GM19240 (cell line): ENCODE results near the gene GRB10.
A peak's percentile ranks its signal among the peaks of the same experiment; 100 is the strongest.

Source experiments
- DNase-seq: peaks from one replicate; pipeline ENCODE4 v3.0.0; 2011; ENCODE audit warnings: low spot score; ENCODE audit not compliant: insufficient read length

Gene GRB10

DNA sequence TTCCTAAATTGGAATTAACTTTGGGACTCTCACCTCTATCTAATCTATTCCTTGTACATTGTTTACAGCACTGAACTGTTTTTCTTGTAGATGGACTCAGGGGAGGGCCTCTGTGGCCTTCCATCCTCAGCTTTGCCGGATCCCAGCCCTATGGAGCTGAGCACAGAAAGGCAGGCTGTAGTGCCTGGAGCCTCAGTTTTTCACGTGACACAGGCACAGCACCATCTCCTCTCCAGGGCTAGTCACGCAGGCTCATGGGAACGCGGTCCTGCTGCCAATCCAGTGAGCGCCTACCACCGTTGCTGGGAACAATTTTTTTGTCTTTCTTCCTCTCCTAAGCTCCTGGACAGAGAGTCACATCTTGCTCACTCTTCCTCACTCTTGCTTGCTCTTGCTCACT, 141.9 kb downstream of the GRB10 start:
- DNase-seq, result no peak

DNA sequence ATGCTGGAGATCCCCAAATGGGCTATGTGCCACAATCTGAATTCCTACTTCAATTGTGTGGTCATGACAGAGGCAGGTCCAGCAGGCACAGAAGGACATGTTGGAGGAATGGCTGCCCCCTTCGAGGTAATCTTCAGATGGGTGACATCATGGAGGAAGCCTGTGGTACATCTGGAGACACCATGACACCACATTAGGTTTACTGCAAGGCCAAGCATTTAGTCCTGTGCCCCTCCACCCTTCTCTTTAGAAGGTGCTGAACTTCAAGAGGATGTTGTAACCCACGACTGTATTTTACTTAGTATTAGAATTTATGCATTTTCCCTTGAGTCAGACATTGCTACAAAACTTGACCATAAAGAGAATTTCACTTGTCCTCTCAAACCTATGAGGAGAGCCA, 142.4 kb downstream of the GRB10 start:
- no peak for DNase-seq

DNA sequence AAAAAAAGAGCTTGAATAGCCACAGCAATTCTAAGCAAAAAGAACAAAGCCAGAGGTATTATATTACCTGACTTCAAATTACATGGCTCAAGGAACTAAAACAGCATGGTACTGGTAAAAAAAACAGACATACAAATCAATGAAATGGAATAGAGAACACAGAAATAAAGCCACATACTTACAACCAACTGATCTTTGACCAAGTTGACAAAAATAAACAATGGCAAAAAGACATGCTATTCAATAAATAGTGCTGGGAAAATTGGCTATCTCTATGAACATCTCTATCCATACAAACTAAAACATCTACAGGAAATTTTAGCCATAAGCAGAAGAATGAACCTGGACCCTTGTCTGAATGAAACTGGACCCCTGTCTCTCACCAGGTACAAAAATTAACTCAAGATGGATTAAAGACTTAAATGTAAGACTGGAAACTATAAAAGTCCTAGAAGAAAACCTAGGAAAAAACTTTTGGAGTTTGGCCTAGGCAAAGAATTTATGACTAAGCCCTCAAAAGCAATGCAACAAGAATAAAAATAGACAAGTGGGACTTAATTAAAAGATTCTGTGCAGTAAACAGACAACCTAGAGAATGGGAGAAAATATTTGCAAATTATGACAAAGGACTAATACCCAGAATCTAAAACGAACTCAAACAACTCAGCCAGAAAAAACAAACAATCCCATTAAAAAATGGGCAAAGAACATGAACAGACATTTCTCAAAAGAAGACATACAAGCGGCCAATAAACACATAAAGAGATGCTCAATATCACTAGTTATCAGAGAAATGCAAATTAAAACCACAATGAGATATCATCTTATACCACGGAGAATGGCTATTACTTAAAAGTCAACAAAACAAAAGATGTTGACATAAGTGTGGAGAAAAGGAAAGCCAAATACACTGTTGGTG, 144.7 kb downstream of the GRB10 start:
- no peak for DNase-seq

DNA sequence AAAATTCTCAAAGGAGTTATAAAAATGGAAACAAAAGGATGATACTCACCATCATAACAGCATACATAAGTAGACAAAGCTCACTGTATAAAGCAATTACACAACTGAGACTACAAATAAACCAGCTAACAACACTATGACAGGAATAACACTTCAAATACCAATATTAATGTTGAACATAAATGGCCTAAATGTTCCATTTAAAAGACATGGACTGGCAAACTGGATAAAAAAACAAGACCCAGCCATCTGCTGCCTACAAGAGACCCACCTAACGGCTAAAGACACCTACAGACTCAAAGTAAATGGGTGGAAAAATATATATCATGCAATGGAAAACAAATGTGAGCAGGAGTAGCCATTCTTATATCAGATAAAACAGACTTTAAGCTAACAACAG, 148.3 kb downstream of the GRB10 start:
- no peak for DNase-seq

DNA sequence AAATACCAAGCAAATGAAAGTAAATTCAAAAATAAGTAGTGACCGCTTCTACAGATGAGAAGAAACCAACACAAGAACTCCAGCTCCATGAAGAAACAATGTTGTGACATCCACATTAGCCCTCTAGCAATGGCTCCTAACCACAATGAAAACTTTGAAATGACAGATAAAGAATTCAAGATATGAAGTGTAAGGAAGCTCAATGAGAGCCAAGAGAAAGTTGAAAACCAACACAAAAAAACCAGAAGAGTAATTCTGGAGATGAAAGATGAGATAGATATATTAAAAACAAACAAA, 149.3 kb downstream of the GRB10 start:
- no peak for DNase-seq

DNA sequence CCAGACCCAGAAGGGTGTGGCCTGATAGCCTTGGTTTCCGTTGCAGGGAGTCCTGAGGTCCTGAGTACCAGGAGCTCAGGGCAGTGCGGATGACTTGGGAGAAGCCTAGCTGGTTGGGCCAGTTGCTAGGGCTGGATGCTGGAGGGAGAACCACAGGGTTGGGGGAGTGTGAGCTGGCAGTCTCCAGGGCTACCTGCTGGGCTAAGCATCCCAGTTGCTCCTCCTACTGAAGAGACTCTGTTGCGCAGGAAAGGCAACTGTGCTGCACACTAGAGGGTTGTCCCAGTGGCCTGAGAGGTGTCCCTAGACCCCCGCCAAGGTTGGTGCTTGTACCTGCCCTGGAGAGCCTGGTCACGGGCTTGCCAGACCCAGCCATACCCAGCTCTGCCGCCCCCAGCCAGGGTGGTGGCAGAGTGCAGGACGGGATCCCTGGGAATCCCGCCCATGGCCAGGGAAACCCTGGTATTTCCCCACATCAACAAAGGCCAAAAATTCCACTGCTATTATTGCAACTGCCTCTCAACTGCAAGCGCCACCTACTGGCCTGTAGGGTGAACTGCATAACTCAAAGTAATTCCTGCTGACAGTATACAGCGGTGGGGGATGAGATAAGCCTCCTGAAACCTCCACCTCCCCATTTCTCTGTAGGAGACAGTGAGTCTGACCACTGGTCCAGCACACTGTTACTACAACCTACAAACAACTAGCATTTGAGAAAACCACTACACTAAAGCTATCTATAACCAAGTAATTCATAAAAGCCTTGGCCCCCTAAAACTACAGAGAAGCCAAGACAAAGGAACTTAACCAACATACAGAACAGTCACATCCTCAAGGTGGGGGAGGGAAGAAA, 149.9 kb downstream of the GRB10 start:
- DNase-seq, result peak; percentile 33

DNA sequence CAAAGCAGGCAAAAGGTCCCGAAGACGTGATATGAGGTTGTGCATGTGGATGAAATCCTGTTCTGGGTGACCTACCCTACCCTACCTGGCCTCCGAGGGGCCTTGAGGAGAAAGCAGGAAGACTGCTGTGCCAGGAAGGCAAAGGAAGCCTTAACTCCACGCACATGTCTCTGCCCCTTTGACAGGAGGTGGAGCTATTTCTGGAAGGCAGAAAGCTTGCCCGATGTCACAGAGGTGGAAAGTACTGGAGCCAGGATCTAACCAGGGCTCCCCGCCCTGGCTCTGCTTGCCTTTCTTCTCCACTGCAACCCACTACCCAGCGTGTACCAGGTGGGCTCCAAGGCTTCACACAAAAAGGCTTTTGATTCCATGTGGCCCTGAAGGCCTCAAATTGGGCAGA, 151.1 kb downstream of the GRB10 start:
- no peak for DNase-seq

DNA sequence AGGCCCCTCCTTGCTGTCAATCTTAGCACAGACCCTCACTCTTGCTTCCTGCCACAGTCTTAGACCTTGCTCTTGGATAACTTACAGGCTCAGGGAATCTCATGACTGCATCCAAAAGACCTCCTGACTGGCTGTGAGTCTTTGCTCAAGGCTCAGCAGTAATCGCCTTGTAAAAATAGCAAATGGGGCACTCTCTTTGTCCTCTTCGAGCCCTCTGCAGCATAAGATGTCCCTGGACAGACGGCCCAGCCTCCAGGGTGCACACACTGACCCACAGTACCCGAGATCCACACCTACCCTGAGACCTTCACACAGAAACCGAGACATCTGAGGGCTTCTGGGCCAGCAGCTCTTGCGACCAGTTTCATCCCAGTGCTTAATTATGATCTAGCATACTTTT, 151.6 kb downstream of the GRB10 start:
- no peak for DNase-seq

DNA sequence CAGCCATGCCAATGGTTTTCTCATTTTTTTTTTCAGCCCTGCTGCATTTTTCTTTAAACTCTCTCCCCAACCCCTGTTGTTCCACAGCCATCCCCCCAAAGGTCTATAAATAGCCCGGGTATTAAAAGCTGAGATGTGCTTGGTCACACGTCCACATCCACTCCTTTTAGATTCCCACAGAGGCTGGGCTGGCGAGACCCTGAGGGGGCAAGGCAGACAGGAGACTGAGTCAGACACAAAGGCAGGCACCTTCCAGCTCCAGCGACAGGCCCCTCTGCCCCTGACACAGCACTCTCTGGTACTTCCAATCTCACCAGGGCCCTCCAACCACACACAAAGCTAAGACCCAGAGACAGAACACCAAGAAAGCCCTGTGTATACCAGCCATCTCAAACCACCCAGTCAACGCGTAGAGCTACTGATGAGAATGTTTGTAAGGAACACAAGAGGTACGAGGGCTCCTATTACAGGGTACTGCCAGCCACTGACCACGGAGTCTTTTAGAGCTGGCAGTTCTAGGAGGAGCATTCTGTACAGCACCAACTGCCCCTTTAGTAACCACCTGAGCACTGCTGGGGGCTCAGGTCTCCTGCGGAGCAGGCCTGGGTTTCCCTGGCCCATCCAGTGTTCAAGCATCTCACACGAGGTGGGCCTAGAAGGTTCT, 153.3 kb downstream of the GRB10 start:
- no peak for DNase-seq

DNA sequence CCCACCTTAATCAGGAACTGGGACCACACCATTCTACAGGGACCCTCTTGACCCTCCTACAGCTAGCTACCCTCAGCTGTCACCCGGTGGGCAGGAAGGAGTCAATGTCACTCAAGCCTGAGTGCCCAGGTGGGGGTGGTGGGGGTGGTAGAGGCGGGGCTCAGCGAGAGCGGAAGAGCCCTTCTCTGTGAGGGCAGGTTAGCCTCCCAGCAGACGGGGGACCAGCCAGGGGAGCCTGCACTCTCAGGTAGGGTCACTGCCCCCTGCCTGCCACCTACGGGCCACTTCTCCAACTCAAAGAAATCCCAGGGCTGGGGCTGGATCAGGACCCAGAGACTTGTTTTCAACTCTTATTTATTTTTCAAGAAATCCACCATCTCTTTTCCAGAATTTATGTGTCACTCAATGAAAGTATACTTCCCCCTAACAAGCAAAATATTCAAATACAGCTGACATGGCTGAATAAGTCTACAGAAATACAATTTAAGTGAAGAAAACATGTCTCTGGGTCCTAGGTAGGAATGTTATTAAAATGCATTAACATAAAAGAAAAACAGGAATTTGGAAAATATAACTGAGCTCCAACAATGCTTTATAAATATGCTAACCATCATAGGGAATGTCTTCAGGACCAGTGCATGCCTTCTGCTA, 154.1 kb downstream of the GRB10 start:
- no peak for DNase-seq

DNA sequence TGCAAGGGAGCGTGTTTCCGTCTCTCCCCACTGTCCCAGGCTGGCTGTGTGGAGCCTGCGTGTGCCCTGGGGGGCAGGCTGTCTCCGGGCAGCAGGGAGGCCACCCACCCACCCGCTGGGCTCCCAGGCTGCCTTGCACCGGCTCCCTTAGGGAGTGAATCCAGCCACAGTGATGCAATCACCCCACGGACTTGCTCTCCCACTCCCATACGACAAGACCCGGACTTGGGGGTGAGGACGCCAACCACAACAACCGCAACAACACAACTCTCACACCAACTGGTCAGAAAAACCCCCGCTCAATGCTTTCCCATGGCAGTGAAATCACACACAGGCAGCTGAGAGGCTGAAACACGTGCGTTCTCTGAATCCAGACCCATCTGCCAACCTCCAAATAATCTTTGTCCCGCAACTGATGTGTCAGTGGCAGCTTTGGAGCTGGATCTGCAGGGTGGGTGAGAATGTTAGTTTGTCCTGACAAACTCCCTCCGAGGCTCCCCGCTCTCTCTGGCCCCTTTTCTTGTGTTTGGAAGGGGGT, 154.8 kb downstream of the GRB10 start:
- DNase-seq, result no peak

DNA sequence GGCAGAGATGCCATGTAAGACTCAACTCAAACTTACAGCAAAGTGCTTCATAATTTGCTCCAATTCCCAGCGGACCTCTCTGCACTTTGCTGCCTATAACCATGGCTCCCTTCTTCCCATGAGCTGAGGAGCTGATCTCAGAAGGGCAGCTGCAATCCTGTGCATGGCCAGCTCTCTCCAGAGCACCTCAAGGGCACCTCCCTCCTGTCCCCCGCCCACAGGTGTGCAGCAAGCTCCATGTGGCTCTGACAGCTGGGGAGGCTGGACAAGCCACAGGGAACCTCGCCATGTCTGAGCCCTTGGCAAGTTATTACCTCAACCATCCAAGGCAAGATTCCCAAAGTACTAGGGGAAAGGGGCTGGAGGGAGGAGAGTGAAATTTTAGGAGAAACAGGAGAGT, 156.4 kb downstream of the GRB10 start:
- DNase-seq, result no peak

DNA sequence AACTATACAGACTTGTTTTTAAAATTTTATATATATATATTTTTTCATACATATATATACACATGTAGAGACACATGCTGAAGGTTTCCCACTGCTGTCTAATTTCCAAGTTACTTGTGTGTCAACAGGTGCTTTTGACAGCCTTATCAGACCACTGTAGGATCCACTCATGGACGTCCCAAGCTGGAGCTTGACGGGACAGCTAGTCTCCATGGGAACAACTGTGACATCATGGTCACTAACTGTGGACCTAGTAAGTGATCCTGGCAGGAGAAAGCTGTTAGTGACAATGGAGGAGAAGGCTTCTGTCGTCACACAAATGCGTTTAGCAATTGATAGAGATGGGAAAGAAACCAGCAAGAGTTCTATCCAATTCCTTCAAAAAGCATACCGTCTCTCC, 157.3 kb downstream of the GRB10 start:
- no peak for DNase-seq

DNA sequence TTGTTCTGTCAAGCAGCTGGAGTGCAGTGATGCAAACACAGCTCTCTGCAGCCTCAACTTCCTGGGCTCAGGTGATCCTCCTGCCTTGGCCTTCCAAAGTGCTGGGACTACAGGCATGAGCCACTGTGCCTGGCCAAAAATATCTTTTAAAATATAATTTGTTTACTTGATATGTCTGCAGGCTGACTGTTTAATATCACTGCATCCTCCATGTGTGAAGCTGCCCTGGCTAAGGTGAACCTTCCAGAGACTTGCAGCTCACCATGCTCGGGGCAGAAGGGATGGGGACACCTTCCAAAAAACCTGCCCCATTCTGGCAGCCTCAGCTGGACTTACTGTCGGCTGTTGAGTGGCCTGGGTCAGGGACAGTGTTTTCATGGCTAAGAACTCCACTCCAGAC, 159.9 kb downstream of the GRB10 start:
- no peak for DNase-seq

DNA sequence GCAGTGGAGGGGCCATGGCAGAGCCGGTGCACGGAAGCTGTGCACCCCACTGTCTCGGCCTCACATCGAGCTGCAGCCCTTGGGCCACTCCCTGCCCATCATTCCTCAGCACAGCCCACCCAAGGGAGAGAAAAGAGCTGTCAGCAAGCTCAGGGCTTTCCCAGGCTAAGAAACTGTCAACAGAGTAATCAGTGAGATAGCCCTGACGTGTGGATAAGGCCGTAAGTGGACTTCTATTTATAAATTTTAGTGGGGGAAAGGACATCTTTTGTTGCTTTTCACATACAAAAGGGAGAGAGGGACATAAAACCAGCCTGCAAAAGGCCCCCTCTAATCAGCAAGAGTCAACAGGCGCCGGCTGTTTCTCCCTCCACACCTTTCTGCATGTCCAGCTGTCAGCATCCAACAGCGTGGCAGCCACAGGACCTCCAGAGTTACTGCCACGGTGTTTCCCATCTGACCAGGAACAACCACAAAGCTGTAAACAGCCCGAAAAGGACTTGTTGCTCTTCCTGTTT, 160.7 kb downstream of the GRB10 start:
- no peak for DNase-seq

DNA sequence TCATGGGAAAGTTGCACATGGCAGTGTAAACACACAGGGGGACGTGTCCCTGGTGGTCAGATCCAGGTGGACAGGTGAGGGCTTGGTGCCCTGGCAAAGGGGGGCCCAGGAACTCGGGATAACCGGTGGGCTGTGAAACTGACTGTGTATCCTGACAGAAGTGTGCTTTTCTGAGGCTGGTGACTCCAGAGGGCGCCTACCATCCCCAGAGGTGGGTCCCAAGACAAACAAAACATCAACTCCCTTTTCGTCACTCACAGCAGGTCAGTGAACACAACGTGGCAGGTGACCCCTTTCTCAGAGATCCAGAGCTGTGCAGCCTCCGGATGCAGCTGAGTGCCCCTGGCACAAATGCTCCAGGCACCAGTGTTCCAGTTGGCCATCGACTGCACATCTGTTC, 161.5 kb downstream of the GRB10 start:
- DNase-seq, result no peak

DNA sequence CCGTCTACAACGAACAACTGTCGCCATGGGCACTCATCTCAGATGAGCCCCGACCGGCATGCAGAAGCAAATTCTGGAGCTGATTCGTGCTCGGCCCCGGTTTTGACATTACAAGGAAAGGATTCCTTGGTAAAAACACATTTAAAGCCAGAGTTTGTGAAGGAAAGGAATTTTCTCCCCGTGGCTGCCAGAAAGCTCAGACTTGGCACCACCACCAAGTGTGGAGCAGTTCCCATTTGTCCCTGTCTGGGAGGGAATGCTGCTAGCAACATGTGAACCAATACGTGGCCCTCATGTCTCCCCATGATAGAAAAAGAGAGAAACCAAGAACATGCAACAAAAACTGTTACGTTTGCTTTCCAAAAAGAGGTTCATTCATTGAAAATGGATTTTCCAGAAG, 162.3 kb downstream of the GRB10 start:
- DNase-seq, result no peak

DNA sequence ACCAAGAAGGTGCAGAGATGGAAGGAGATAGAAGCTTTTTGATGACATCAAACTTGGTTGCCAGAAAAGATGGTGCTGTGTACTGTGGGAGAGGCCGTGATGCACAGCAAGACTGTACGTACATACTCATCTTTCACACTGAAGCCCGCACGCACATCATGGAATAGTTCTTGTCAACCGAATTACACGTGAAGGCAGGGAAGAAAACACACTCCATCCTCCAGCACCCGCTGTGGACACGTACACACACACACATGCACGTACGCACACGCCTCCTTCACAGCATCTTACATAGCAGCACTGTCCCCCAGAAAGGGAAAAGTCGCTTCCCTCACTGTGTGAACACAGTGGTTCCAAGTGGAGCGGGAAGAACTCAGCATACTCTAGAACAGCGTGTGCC, 163.0 kb downstream of the GRB10 start:
- no peak for DNase-seq

DNA sequence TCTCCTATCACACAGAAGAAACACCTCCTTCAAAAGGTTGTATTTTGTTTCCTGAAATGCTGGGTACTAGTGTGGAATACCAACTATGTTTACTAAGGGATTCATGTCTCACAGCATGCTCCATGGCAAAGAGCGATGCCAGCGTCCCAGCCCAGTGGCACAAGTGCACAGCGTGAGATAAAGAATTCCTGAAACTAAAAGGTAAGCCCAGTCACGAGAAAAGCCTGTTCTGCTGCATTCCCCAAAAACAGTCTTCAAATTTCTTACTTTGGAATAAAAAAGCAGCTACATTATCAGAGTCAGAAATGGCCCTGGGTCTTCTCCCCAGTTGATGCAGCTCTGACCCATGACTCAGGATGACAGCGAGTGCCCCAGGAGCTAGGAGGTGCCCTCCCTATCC, 164.4 kb downstream of the GRB10 start:
- DNase-seq, result no peak

DNA sequence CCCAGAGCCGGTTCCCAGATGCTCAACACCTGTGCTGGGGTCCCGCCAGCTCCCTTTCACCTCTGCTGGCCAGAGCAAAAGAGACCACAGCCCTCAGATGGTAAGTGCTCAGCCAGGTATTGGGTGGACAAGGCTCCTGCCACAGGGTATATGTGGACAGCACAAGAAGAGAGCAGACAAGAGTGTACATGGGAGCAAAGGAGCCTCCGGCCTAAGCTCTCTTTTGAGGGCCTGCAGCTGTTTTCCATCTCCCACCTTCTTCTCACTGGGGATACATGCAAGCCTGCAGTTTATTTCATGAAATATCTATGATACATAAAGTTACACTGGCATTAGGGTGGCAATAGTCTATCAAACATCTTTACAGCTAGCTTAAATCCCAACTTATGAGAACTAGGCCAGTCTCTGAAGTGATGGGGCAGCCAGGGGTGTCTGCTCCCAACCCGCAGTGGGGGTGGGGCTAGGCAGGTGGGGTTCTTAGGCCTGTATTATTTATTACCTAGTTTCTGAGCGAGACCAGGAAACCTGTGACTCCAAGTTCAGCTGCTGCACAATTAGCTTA, 167.1 kb downstream of the GRB10 start:
- no peak for DNase-seq
